Adipocyte (in vitro differentiated cells): ENCODE data around the gene CLCA2.
A peak's percentile ranks its signal among the peaks of the same experiment; 100 is the strongest.

Source experiments
- DNase-seq: peaks from one replicate; pipeline ENCODE4 v3.0.0-alpha.2; 2015; ENCODE audit warnings: low read depth
- H3K27me3 ChIP-seq: replicated peaks from 2 replicates; pipeline ENCODE4 v1.7.0; 2013; ENCODE audit warnings: mild to moderate bottlenecking, low read length, moderate library complexity; ENCODE audit not compliant: control insufficient read depth, insufficient read depth
- H3K36me3 ChIP-seq: 2 replicates; pipeline ENCODE4 v1.7.0; 2013; ENCODE audit warnings: low read length, mild to moderate bottlenecking, moderate library complexity; ENCODE audit not compliant: control insufficient read depth, insufficient read depth, severe bottlenecking
- H3K4me1 ChIP-seq: 2 replicates; pipeline ENCODE4 v1.7.0; 2013; ENCODE audit warnings: mild to moderate bottlenecking, low read length, moderate library complexity; ENCODE audit not compliant: control insufficient read depth, insufficient read depth
- H3K4me3 ChIP-seq: 2 replicates; pipeline ENCODE4 v1.7.0; 2013; ENCODE audit warnings: mild to moderate bottlenecking, low read length, moderate library complexity
- H3K9ac ChIP-seq: 2 replicates; pipeline ENCODE4 v1.7.0; 2013; ENCODE audit warnings: mild to moderate bottlenecking, low read length, moderate library complexity
- H3K9me3 ChIP-seq: 2 replicates; pipeline ENCODE4 v1.7.0; 2013; ENCODE audit warnings: mild to moderate bottlenecking, low read length, moderate library complexity; ENCODE audit not compliant: control insufficient read depth

The CLCA2 gene

GRCh38 chr1:86395751-86396497 is 28.0 kb upstream of the CLCA2 start, which contains the start of gene ODF2L:
Gene ODF2L, minus strand, starts transcription at chr1:86396323. Its CDS starts 9,296 bp downstream, at chr1:86387027.
- DNase-seq, result peak; percentile 96
- peak within 1 kb of the TSS; percentile 95 for H3K9ac ChIP-seq
- no peaks in the 10 kb centered on the region for H3K27me3 ChIP-seq
- no peaks in the 10 kb centered on the region for H3K36me3 ChIP-seq
- H3K4me3 ChIP-seq, result peak within 1 kb of the TSS; percentile 95
- H3K4me1 ChIP-seq, result peaks cover 26% of the 10 kb centered on the region
- no peaks in the 10 kb centered on the region for H3K9me3 ChIP-seq

GRCh38 chr1:86396498-86396890 is 27.5 kb upstream of the CLCA2 start:
- no peaks in the 10 kb centered on the region for H3K9me3 ChIP-seq
- peaks cover 26% of the 10 kb centered on the region for H3K4me1 ChIP-seq
- peak overlapping the region; percentile 95 for H3K4me3 ChIP-seq
- no peaks in the 10 kb centered on the region for H3K27me3 ChIP-seq
- peak overlapping the region; percentile 95 for H3K9ac ChIP-seq
- DNase-seq, result no peak
- no peaks in the 10 kb centered on the region for H3K36me3 ChIP-seq

GRCh38 chr1:86409416-86410021 is 14.5 kb upstream of the CLCA2 start:
- DNase-seq, result no peak
- no peaks in the 10 kb centered on the region for H3K4me1 ChIP-seq
- no peak overlapping the region for H3K9ac ChIP-seq
- no peaks in the 10 kb centered on the region for H3K36me3 ChIP-seq
- H3K27me3 ChIP-seq, result no peaks in the 10 kb centered on the region
- H3K9me3 ChIP-seq, result no peaks in the 10 kb centered on the region
- no peak overlapping the region for H3K4me3 ChIP-seq

GRCh38 chr1:86410879-86411278 is 13.1 kb upstream of the CLCA2 start:
- no peaks in the 10 kb centered on the region for H3K4me1 ChIP-seq
- no peak overlapping the region for H3K9ac ChIP-seq
- H3K9me3 ChIP-seq, result no peaks in the 10 kb centered on the region
- no peak overlapping the region for H3K4me3 ChIP-seq
- DNase-seq, result no peak
- H3K27me3 ChIP-seq, result no peaks in the 10 kb centered on the region
- H3K36me3 ChIP-seq, result no peaks in the 10 kb centered on the region

GRCh38 chr1:86416343-86416742 is 7.6 kb upstream of the CLCA2 start:
- no peak for DNase-seq
- no peaks in the 10 kb centered on the region for H3K27me3 ChIP-seq
- H3K9ac ChIP-seq, result no peak overlapping the region
- H3K4me1 ChIP-seq, result peaks cover 2% of the 10 kb centered on the region
- H3K36me3 ChIP-seq, result no peaks in the 10 kb centered on the region
- no peak overlapping the region for H3K4me3 ChIP-seq
- H3K9me3 ChIP-seq, result no peaks in the 10 kb centered on the region

- Histone ChIP-seq H3K36me3 (no peaks in the 10 kb centered on the region), H3K4me3 (no peak overlapping the region), H3K9me3 (no peaks in the 10 kb centered on the region), H3K9ac (no peak overlapping the region), H3K27me3 (no peaks in the 10 kb centered on the region), H3K4me1 (peaks cover 31% of the 10 kb centered on the region)
- DNase-seq, result peak; percentile 62
Observed at GRCh38 chr1:86419277-86419903, 4.6 kb upstream of the CLCA2 start.

- H3K4me3 ChIP-seq, result no peak overlapping the region
- H3K9me3 ChIP-seq, result no peaks in the 10 kb centered on the region
- peak; percentile 38 for DNase-seq
- H3K36me3 ChIP-seq, result no peaks in the 10 kb centered on the region
- peaks cover 35% of the 10 kb centered on the region for H3K4me1 ChIP-seq
- H3K9ac ChIP-seq, result no peak overlapping the region
- H3K27me3 ChIP-seq, result no peaks in the 10 kb centered on the region
Observed at GRCh38 chr1:86421601-86422280, 2.2 kb upstream of the CLCA2 start.

- peak; percentile 41 for DNase-seq
- no peaks in the 10 kb centered on the region for H3K9me3 ChIP-seq
- H3K4me3 ChIP-seq, result no peak overlapping the region
- H3K27me3 ChIP-seq, result no peaks in the 10 kb centered on the region
- H3K36me3 ChIP-seq, result no peaks in the 10 kb centered on the region
- peaks cover 35% of the 10 kb centered on the region for H3K4me1 ChIP-seq
- no peak overlapping the region for H3K9ac ChIP-seq
Observed at GRCh38 chr1:86423473-86423872, 498 bp upstream of the CLCA2 start.

GRCh38 chr1:86429122-86429725 is 5.3 kb downstream of the CLCA2 start:
- Histone ChIP-seq H3K4me1 (peaks cover 22% of the 10 kb centered on the region), H3K4me3 (no peak overlapping the region), H3K9ac (peak overlapping the region; percentile 58), H3K27me3 (no peaks in the 10 kb centered on the region), H3K36me3 (no peaks in the 10 kb centered on the region), H3K9me3 (no peaks in the 10 kb centered on the region)
- DNase-seq, result peak; percentile 33

- Histone ChIP-seq H3K36me3 (no peaks in the 10 kb centered on the region), H3K9ac (peak overlapping the region; percentile 78), H3K4me3 (peak overlapping the region; percentile 42), H3K9me3 (no peaks in the 10 kb centered on the region), H3K27me3 (no peaks in the 10 kb centered on the region), H3K4me1 (peaks cover 17% of the 10 kb centered on the region)
- peak; percentile 95 for DNase-seq
Observed at GRCh38 chr1:86429835-86430234, 5.9 kb downstream of the CLCA2 start.

- peak overlapping the region; percentile 78 for H3K9ac ChIP-seq
- no peaks in the 10 kb centered on the region for H3K27me3 ChIP-seq
- no peaks in the 10 kb centered on the region for H3K9me3 ChIP-seq
- H3K36me3 ChIP-seq, result no peaks in the 10 kb centered on the region
- peak overlapping the region; percentile 42 for H3K4me3 ChIP-seq
- DNase-seq, result no peak
- H3K4me1 ChIP-seq, result peaks cover 17% of the 10 kb centered on the region
Observed at GRCh38 chr1:86430376-86430775, 6.4 kb downstream of the CLCA2 start.
